GM19397 (cell line): Measurements from ENCODE around the gene FGF5.

Experiments used
- ATAC-seq: cut with Tn5 transposase; IDR thresholded peaks from one replicate; pipeline ENCODE4 v1.9.1; 2021; ENCODE audit warnings: mild to moderate bottlenecking, moderate library complexity; ENCODE audit not compliant: unreplicated experiment

The FGF5 gene

DNA sequence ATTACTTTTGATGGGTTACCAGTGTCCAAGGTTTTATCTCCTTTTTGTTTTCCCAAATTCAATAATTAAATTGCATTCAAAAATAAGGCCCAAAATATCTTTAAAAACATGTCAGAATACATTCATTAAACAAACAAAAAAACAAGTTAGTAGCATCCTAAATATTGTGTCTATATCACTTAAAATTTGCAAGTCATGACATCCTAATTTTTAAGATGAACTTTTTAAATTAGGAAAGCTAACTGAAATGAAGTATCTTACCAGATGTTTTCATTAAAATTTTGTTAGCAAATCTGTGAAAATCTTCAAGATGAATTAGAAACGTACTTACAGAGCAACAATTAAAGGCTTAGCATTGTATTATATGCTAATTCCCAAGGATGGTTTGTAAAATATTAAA lies 68.1 kb downstream of the FGF5 start:
- no peak for ATAC-seq

GRCh38 chr4:80335226-80335553 lies 68.7 kb downstream of the FGF5 start:
- ATAC-seq, result no peak

DNA sequence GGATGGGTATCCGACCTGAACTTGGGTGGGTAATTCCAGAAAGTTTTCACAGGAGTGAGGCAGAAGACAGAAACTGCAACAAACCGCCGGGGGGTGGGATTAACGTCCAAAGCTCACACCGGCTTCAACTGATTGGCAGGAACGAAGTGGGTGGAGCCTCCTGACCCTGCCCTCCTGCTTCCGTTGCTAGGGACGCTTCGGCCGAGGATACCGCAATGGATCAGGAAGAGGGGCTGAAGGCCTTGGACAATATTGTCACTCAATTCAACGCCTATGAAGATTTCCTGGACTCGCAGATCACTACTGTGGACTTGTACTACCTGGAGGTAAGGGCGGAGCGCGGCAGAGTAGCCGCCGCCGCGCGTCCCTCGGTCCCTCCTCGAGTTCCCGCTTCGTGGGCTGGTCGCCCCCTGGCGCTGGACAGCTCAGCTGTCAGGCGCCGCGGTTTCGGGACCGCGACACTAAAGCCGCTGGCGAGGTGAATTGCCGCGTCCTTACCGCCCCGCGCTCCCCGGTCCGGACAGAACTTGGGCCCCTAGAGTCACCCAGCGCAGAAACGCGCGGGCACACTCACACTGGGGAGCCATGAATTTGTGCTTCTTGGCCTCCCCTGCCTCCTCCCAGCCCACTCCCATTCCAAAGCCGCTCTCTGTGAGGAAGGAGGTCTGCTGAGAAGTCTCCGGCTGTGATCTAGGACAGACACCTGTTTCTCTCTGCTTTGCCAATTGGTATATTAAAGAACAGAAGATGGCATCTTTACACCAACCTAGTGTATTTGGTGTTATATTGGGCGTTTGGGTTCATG lies 69.3 kb downstream of the FGF5 start, which contains the start of gene CFAP299:
Gene CFAP299 (plus strand): TSS at position 177 of the 805 bp plus-strand sequence.
- ATAC-seq, result peak; percentile 97

DNA sequence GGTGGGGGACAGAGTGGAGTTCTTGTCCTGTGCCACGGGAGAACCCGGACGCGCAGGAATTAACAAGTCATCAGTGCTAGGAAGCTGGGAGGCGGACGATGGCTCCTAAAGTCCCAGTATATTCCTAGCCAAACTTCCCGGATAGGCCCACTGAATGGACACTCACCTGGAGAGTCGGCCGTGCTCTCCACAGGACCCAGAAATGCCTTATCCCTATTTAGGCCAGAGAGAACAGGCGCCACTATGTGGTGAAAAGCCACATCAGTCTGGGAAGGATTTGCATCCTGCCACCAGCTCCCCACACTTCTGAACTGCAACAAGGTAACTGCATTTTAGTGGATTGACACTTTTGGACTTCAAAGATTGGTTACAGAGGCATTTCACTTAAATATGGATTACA lies 70.1 kb downstream of the FGF5 start:
- no peak for ATAC-seq

GRCh38 chr4:80340036-80340435 lies 73.6 kb downstream of the FGF5 start:
- ATAC-seq, result no peak
